Measurements from ENCODE around the gene TMEM229B. TPM values are rescaled to one million over a fixed set of nuclear protein-coding genes. Genes with fewer than 3 reads are reported as not detected.

The TMEM229B gene
- total and polyA plus RNA-seq, 2 of the 4 experiments (the other 2 are of a cell fraction) = under 0.01 TPM; not detected in 1

GRCh38 chr14:67491285-67491684 lies 2.8 kb upstream of the TMEM229B start:
- no peak overlapping the region for H3K27ac ChIP-seq (ENCODE audit: insufficient read depth, low read length)
- DNase-seq (no peak), ATAC-seq (ENCODE audit: low read depth) (no peak)
- no TSS peak for BruUV-seq (replicated peaks)
- peaks cover 9% of the 10 kb centered on the region for H3K9me3 ChIP-seq (ENCODE audit: control insufficient read depth, insufficient read depth, low read length)
- no peak overlapping the region for H2AFZ ChIP-seq (replicated peaks; ENCODE audit: low read length, poor library complexity)
- ChIA-PET CTCF (no interaction called here), POLR2A (ENCODE audit: unreplicated experiment) (no interaction called here)
- in situ Hi-C loops (cut with MboI; ENCODE audit: low sequenced_read_pairs) = no loop called here
- peaks cover 22% of the 10 kb centered on the region; the same call in 1 of the 2 replicates for H3K27me3 ChIP-seq (ENCODE audit: control insufficient read depth, insufficient read depth, low read length)
- no peak overlapping the region for H2AK9ac ChIP-seq (replicated peaks; ENCODE audit: low read depth, low read length, poor library complexity)
- H3K36me3 ChIP-seq (ENCODE audit: control insufficient read depth, insufficient read depth, low read length) = no peaks in the 10 kb centered on the region
- H3K4ac ChIP-seq (ENCODE audit: low read depth, low read length) = no peak overlapping the region
- TF ChIP-seq MXI1 (IDR thresholded peaks at IDR 0.05; ENCODE audit: borderline replicate concordance, low read depth, low read length) = no peak
- TF ChIP-seq RFX5 (IDR thresholded peaks at IDR 0.05; ENCODE audit: low read depth, low read length) = no peak
- TF ChIP-seq CHD1 (IDR thresholded peaks at IDR 0.05; ENCODE audit: low read depth, low read length) = no peak
- no peak for TF ChIP-seq RAD21 (IDR thresholded peaks at IDR 0.05; ENCODE audit: low read length)
- TF ChIP-seq MAFK (IDR thresholded peaks at IDR 0.05; ENCODE audit: low read depth, low read length) = no peak
- TF ChIP-seq BHLHE40 (IDR thresholded peaks at IDR 0.05; ENCODE audit: low read depth, low read length) = no peak
- TF ChIP-seq USF2 (IDR thresholded peaks at IDR 0.05; ENCODE audit: low read depth, low read length) = no peak
- no peaks in the 10 kb centered on the region for H3K79me1 ChIP-seq (ENCODE audit: low read depth in 1 of 2, low read length in 2 of 2)
- H3K4me1 ChIP-seq (ENCODE audit: control insufficient read depth, insufficient read depth, low read length) = no peaks in the 10 kb centered on the region
- H3K18ac ChIP-seq (ENCODE audit: low read depth, low read length) = no peak overlapping the region
- H4K20me1 ChIP-seq (ENCODE audit: insufficient read depth, low read length) = no peaks in the 10 kb centered on the region
- no peak overlapping the region for H2BK5ac ChIP-seq (ENCODE audit: low read depth, low read length, poor library complexity, severe bottlenecking)
- H3K4me3 ChIP-seq (ENCODE audit: insufficient read depth, low read depth, low read length) = no peak overlapping the region
- no peak overlapping the region for H2AK5ac ChIP-seq (ENCODE audit: low read depth, low read length)
- H3K14ac ChIP-seq (replicated peaks; ENCODE audit: low read depth, low read length) = no peak overlapping the region
- H2BK15ac ChIP-seq (ENCODE audit: low read depth, low read length) = no peak overlapping the region
- no peak overlapping the region for H3K56ac ChIP-seq (ENCODE audit: extremely low read depth, insufficient read depth, low read length)
- no peak overlapping the region for H2BK20ac ChIP-seq (ENCODE audit: low read depth, low read length)
- H3K9me1 ChIP-seq (ENCODE audit: insufficient read depth, low read length) = no peaks in the 10 kb centered on the region
- intact Hi-C loops (cut with micrococcal nuclease) = no loop called here
- H4K91ac ChIP-seq (ENCODE audit: insufficient read depth, low read depth, low read length) = no peak overlapping the region
- WGBS, 2 experiments (ENCODE audit: extremely low coverage in 2 of 2, insufficient read length in 1 of 2) = 94% methylated on average over 3 of the region's 3 CpGs; no CpG with 5 or more reads in 1 of the 2 experiments
- H2BK120ac ChIP-seq (ENCODE audit: low read depth, low read length) = no peak overlapping the region
- dilution Hi-C loops (cut with HindIII; ENCODE audit: low sequenced_read_pairs, unreplicated experiment) = no loop called here
- H3K9ac ChIP-seq (ENCODE audit: low read depth, low read length) = no peak overlapping the region
- no peak overlapping the region for H3K23ac ChIP-seq (ENCODE audit: low read depth, low read length)
- H4K5ac ChIP-seq (ENCODE audit: low read depth, low read length) = no peak overlapping the region
- H4K8ac ChIP-seq (ENCODE audit: low read depth in 2 of 2, low read length in 2 of 2) = no peak overlapping the region
- no peak overlapping the region for H3K4me2 ChIP-seq (ENCODE audit: low read depth, low read length)
